Measurements from ENCODE around the gene EFNA5. TPM values are rescaled to one million over a fixed set of nuclear protein-coding genes. Genes with fewer than 3 reads are reported as not detected.

Gene EFNA5
- total and polyA plus RNA-seq, 7 donors = 0.32 to 5.4 (median 2.1) TPM

DNA sequence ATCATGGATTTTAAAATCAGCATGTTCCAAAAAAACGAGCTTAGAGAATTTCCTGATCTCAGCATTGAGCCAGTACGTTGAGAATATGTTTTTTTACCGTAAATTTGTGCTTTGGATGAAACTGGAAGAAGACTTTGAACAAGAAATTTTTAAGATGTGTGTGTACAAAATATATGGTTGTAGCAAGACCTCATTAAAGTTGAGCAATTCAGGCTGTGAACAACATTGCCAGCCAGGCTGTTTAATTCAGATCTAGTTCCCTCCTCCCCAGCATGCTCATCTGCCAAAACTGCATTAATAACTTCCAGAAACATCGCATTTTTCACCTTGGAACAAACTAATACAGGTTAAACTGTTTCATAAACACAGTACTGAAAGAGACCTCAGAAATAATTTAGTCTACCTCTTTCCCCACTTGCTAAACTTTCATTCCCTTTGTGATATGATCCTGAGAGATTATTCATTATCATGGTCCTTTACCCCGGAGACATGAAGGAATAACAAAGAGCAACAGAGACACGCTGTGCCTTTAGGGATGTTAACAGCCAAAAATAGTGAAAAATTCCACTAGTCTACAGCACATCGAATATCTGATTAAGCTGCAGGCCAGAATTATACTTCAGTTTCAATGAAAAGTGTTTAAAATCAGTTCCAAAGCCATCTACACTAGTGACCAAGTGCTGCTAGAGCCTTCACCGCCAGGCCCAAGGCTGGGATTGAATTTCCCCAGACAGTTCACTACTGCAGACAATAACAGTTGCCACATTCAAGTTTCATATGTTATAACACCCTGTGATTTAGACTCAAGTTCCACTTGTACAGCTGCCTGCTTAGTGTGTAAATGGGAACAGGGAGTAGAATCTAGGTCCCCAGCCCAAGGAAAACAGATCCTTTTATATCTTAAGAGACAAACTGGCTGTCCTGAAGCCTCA lies 89.6 kb downstream of the EFNA5 start:
- DNase-seq (no peak), ATAC-seq (peak; percentile 43 to 87 (median 72))
- WGBS, 3 donors = 56 to 67% (median 61%) methylated on average over 8 of the region's 8 CpGs
- intact Hi-C loops (cut with DNase I) = no loop called here
- Histone ChIP-seq H3K4me1 (no peaks in the 10 kb centered on the region), H3K9me3 (no peaks in the 10 kb centered on the region), H3K36me3 (ENCODE audit: insufficient read depth in 1 of 2, low read depth in 1 of 2) (no peaks in the 10 kb centered on the region), H3K4me3 (no peak overlapping the region), H3K27ac (no peak overlapping the region), H3K27me3 (ENCODE audit: insufficient read depth in 3 of 3, low read length in 2 of 3) (no peaks in the 10 kb centered on the region)
- no peak for TF ChIP-seq CTCF (IDR thresholded peaks at IDR 0.05)

DNA sequence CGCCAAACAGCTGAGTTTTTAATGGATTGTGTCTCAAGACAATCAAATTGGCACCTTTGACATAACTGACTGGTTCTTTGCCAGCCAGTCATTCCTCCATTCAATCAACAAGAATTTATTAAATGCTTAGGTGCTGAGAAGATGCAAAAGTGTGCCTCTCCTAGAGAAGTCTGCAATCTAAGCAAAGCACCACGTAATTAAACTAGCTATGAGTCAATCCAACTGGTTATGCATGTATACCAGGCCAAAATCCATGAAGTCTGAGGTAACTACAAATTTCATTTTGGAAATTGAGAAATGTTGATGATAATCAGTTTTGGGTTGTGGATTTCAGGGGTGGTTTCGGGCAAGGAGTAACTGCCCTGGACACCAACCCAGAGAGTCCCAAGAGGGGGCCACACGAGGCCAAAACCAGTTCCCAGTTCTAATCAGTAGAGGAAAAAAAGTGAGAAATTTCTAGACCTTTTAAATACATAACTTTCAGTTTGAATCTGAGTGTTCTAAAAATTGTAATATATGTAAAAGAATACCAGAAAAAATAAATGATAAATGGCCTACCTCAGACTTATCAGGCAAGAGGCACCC lies 92.6 kb downstream of the EFNA5 start:
- Histone ChIP-seq H3K4me1 (no peaks in the 10 kb centered on the region), H3K36me3 (ENCODE audit: insufficient read depth in 1 of 2, low read depth in 1 of 2) (no peaks in the 10 kb centered on the region), H3K4me3 (no peak overlapping the region), H3K27ac (no peak overlapping the region), H3K27me3 (ENCODE audit: insufficient read depth in 3 of 3, low read length in 2 of 3) (no peaks in the 10 kb centered on the region), H3K9me3 (no peaks in the 10 kb centered on the region)
- intact Hi-C loops (cut with DNase I) = loop anchor here in 1 of 2 donors (10.0 kb wide), 1 partner anchor 97 kb away; the partner anchor contains the start of gene EFNA5
- DNase-seq = no peak
- ATAC-seq = no peak
- no peak for TF ChIP-seq CTCF (IDR thresholded peaks at IDR 0.05)
- 71 to 83% (median 76%) methylated on average over 4 of the region's 4 CpGs for WGBS, 3 donors

- no peak overlapping the region for H3K4me3 ChIP-seq
- H3K27ac ChIP-seq = no peak overlapping the region
- DNase-seq (no peak), ATAC-seq (no peak)
- TF ChIP-seq CTCF (IDR thresholded peaks at IDR 0.05) = no peak
- H3K36me3 ChIP-seq (ENCODE audit: insufficient read depth in 1 of 2, low read depth in 1 of 2) = no peaks in the 10 kb centered on the region
- H3K27me3 ChIP-seq (ENCODE audit: insufficient read depth in 3 of 3, low read length in 2 of 3) = peaks cover 0 to 2% (median 0%) of the 10 kb centered on the region in 3 donors
- intact Hi-C loops (cut with DNase I) = loop anchor here in 1 of 2 donors (10.0 kb wide), 1 partner anchor 97 kb away; the partner anchor contains the start of gene EFNA5
- H3K9me3 ChIP-seq = no peaks in the 10 kb centered on the region
- H3K4me1 ChIP-seq = no peaks in the 10 kb centered on the region
- WGBS, 3 donors = 59 to 72% (median 63%) methylated on average over 8 of the region's 8 CpGs
Observed at GRCh38 chr5:107577394-107577950, 93.3 kb downstream of the EFNA5 start.

DNA sequence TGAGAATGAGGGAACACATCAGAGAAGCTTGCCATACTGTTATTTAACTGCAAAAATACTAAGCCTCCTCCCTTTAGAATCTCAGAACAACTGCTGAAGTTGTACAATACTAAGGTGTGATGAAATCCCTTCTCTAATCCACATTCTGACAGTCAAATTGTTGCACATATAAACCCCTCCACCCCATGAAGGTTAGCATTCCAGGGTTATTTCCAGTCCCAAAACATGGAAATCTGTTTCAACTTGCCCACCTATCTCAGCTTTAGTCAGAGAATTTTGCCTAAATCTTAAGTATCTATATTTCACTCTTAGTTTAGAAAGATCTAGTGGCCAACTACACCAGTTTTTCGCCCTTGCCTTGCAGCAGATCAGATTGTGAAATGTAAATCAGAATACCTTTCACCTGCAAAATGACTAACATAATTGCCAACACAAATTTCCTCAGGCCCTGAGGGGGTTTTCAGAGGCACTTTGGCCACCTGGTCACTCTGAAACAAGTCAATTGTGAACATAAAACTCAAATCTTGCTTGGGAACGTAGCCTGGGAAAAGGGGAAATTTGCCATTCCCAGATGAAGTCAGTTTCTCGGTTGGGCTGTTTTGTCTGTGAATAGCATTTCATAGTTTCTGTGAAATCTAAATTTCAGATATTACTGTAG lies 93.9 kb downstream of the EFNA5 start:
- no peak for TF ChIP-seq CTCF (IDR thresholded peaks at IDR 0.05)
- ATAC-seq = no peak

More for the DNA sequence above, 93.9 kb downstream of the EFNA5 start:
- no peak overlapping the region for H3K27ac ChIP-seq
- H3K9me3 ChIP-seq = no peaks in the 10 kb centered on the region
- WGBS, 3 donors = 75 to 84% (median 78%) methylated on average over 3 of the region's 3 CpGs
- intact Hi-C loops (cut with DNase I) = loop anchor here in 1 of 2 donors (10.0 kb wide), 1 partner anchor 98 kb away; the partner anchor contains the start of gene EFNA5
- H3K4me3 ChIP-seq = no peak overlapping the region
- H3K36me3 ChIP-seq (ENCODE audit: insufficient read depth in 1 of 2, low read depth in 1 of 2) = no peaks in the 10 kb centered on the region
- no peak for DNase-seq
- peaks cover under 1% of the 10 kb centered on the region for H3K4me1 ChIP-seq
- H3K27me3 ChIP-seq (ENCODE audit: insufficient read depth in 3 of 3, low read length in 2 of 3) = peaks cover 0 to 2% (median 0%) of the 10 kb centered on the region in 3 donors

Data from psoas muscle (tissue), 8 donors.